22Rv1 (cell line): ENCODE measurements around the gene TAF4B.

Experiments used
- CTCF ChIP-seq: fragments of 450-650 bp; IDR thresholded peaks from 2 replicates; pipeline ENCODE4 v1.5.1; 2017; ENCODE audit warnings: mild to moderate bottlenecking
- ZFX ChIP-seq: fragments of 450-650 bp; IDR thresholded peaks from 2 replicates; pipeline ENCODE4 v1.6.1; 2017; ENCODE audit warnings: antibody characterized with exemption, borderline replicate concordance

- TF ChIP-seq CTCF: no peak
- TF ChIP-seq ZFX: no peak
Observed at GRCh38 chr18:26417190-26417589, 190.9 kb downstream of the TAF4B start.
